Stimulated activated CD8-positive, alpha-beta memory T cell treated with anti-CD3 and anti-CD28 coated beads, Interleukin-2, amount 100 ng/mL, for 1 hour (primary cell): ENCODE measurements around the gene FAM83D.
"Not testable (repeated sequence)": the region's sequence is repeated elsewhere in the genome, so short reads cannot be mapped to it uniquely, and the experiment has no call there.

ENCODE experiments used
- DNase-seq, 2 donors: peaks; one replicate each; pipeline ENCODE4 v3.0.0-alpha.2; 2020; ENCODE audit warnings: low read depth in 2 of 2

FAM83D gene

DNA sequence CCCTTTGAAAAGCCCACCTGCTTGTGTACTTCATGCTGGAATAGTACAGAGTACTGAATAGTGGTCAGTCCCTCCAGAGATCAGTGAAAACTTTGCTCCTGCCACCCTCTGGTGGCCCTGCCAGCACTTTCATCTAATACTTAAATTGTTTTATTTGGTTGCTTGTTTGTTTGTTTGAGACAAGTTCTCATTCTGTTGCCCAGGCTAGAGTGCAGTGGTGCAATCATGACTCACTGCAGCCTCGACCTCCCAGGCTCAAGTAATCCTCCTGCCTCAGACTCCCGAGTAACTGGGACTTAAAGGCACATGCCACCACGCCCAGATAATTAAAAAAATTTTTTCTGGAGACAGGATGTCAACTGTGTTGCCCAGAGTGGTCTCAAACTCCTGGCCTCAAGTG, 9.1 kb downstream of the FAM83D start:
- DNase-seq = no peak

DNA sequence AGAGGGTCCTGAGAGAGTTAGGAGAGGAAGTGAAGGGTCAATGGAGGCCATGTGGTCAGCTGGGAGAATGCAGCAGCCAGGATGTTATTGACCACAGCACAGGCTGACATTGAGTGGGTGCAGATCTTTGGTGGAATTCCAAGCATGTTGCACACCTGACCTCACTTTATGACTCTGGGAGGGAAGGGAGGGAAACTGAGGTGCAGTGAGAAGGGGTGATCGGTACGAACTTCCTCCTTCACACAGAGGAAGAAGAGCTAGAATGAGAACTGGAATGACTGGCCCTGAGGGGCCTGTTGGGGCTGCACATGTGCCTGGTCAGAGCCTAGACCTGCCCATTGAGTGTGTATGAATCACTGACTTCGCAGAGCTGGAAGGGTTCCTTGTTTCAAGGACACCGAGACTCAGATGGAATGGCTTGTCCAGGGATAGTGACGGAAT, 9.8 kb downstream of the FAM83D start:
- DNase-seq = no peak

DNA sequence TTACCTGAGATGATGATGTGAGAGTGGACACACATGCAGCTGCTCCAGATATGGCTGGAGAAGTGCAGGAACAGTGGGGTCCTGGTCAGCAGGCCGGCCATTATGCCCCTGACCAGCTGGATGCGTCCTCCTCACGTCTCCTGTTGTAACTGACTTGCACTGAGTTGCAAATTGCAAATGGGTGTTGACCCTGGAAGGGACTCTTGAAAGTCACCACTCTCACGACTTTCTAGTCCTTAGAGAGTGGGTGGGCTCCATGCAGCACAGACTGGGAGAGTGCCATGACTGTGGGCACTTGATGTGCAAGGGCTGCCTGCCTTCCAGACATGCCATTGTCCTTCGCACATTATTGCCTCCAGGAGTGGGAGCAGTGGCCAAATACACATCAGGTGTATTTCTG, 10.8 kb downstream of the FAM83D start:
- no peak for DNase-seq

DNA sequence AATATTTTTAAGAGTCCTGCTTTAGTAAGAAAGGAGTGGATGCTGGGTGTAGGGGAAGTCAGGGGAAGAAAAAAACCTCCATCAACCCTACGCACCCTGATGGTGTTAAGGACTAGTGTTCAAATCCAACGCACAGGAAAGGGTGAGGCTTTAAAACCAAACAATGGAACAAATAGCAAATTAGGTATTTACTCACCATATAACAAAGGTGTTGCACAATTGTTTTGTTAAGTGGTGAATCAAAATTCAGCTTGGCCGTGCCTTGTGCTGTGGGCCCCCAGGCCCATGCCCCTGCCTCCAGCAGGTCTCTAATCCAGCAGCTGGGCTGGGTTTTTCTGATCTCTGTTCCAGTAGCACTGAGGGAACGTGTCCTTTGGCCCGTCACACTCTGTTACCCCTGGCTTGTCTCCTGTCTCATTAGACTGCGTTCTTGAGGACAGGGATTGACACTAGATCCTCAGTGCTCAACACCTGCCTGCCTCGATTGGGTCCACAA, 11.8 kb downstream of the FAM83D start:
- no peak for DNase-seq

DNA sequence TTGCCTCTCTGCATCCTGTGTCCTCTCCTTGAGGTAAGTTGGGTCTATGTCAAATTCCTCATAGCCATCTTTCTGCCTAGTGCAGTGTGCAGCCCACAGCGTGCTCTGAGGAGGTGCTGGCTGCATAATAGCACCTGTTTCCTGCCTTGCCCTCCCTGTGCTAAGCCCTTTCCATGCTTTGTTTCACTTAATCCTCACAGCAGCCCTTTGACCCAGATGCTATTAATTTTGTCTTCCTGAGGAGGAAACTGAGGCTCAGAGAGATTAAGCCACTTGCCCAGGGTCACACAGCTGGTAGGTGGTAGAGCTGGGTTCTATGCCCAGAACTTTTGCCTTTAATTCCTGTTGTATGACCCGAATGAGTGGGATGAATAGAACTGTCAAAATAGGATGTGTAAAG, 13.5 kb downstream of the FAM83D start:
- no peak for DNase-seq

DNA sequence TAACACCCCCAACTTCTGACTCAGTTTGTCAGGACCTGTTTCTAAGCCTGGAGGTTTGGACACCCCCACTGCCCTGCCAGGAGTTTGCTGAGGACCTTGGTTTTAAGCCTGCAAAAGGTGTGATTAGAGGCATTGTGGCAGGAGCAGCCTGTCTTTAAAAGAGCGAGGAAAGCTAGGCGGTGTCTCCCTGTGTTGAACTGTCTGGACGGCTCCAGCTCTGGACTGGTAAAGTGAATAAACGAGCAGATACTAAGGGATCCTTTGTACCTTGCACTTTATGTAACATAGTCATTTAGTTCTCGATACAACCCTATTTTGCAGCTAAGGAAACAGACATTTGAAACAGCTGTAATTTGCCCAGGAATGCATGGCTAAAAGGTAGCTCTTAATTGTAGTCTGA, 14.4 kb downstream of the FAM83D start:
- DNase-seq = no peak

DNA sequence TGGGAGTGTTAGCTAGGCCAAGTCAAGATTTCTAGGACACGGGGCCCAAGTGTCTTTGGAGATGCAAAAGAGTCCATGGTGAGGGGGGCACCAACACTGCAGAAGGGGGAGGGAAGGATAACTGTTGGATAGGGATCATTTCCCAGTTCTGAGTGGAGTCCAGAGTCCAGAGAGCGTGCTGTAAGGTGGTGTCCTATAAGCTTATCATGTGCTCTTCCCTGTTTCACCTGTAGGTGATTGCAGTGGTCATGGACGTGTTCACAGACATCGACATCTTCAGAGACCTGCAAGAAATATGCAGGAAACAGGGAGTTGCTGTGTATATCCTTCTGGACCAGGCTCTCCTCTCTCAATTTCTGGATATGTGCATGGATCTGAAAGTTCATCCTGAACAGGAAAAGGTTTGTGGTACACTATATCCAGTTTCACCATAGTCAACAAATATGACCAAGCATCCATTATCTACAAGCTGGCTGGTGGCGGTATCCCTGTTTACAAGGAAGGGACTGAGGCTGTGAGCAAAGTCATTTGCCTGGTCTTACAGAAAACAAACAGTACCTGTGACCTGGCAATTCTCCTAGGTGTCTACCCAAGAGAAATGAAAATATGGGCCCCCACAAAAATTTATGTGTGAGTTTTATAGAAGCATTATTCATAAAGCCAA, 15.6 kb downstream of the FAM83D start:
- no peak for DNase-seq

DNA sequence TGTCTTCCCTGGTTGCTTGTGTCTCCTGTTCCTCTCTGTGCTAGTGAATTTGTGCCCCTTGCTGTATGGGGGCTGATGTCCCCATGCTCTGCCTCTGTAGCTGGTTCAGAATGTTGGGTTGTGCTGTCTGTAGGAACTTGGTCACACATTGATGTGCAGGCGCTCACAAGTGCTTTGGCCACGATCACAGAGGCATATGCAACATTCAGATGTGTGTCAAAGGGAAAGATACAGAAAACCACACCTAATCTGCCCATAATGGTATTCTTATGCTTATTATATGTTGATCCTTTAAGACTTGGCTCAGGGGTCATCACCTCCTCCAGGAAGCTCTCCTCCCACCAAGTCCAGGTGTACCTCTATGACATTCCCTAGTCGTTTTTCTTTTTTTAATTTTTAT, 18.8 kb downstream of the FAM83D start:
- no peak for DNase-seq

DNA sequence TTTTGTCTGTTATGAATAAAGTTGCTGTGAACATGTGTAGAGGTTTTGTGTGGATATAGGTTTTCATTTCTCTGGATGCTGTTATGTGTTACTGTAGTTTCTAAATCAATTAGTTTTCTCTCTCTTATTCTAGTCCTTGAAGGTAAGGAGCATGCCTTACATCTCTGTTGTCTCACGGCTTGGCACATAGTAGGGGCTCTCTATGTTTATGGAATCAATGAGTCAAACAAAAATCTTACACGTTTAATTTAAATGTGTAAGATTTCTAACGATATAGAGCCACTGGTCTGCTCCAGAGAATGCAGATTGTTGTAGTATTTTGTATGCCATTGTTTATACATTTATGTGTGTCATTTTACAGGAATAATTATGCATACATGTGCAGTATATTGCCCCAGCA, 20.6 kb downstream of the FAM83D start:
- DNase-seq = no peak

DNA sequence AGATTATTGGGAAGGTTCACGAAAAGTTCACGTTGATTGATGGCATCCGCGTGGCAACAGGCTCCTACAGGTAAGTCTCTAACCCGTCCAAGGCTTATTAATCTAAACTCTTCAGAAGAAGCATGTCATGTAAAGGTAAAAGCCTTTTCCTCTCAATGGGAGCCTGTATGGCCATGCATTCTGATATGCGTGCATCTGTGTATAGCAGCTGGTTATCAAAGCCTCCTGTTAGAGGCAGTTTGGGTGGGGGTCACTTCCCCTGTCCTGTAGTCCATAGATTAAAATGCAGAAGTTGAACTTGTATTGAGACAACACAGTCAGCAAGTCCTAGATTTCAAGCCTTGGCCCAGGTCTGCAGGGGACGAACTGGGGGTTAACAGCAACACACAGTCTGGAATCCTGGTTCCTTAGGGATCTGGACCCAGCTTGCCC, 21.7 kb downstream of the FAM83D start:
- no peak for DNase-seq

DNA sequence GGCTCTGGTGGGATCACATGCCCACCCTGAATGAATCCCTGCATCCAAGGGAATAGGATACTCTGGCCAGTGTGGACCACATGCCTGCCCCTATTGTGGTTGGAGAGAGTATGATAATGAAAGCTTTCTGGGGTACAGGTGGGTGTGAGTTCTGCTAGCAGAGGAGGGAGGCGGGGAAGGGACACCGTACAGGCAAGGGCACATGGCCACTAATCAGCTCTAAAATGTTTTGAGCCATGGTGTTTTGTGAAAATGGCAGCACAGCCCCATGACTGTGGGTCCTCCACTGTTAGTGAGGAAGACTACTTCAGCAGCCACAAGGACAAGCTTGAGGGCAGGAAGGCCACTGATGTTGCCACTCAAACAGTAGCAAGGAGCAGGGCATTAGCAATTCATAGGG, 24.0 kb downstream of the FAM83D start:
- DNase-seq = no peak

DNA sequence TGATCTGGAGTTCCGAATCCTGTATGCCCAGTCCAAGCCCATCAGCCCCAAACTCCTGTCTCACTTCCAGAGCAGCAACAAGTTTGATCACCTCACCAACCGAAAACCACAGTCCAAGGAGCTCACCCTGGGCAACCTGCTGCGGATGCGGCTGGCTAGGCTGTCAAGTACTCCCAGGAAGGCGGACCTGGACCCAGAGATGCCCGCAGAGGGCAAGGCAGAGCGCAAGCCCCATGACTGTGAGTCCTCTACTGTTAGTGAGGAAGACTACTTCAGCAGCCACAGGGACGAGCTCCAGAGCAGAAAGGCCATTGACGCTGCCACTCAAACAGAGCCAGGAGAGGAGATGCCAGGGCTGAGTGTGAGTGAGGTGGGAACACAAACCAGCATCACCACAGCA, 25.4 kb downstream of the FAM83D start:
- no peak for DNase-seq

DNA sequence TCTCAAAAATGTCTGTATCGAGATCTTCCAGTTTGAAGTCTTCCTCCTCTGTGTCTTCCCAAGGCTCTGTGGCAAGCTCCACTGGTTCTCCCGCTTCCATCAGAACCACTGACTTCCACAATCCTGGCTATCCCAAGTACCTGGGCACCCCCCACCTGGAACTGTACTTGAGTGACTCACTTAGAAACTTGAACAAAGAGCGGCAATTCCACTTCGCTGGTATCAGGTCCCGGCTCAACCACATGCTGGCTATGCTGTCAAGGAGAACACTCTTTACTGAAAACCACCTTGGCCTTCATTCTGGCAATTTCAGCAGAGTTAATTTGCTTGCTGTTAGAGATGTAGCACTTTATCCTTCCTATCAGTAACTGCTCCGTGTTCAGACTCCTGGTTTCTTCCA, 25.9 kb downstream of the FAM83D start:
- DNase-seq = no peak

DNA sequence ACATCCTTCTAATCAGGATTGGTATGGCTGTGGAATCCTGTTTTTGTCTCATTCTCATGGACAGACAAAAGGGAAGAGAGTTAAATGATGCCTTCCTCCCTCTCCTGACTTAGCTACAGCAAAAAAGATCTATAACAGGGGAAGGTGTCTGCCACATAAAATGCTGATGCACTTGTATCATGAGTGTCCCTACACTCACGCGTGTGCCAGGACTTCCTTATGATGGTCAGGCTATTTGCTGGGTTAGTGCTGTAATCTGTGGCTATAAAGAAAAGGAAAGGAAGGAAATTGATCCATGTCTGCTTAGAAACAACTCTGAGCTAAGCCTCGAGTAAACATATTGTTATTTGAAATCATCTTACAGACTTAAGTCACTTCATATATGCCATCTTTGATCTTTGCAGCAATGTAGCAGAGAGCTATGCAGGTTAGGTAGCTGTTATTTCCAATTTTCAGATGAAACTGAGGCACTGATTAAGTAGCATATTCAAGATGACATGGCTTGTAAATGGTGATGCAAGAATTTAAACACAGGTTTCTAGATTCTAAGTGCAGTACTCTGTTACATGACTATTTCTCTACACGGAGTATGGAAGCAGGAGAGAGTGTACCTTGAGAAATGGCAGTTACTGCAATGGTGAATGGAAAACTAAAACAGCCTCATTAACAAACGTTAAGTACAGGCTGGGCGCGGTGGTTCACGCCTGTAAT, 27.6 kb downstream of the FAM83D start:
- DNase-seq = no peak

DNA sequence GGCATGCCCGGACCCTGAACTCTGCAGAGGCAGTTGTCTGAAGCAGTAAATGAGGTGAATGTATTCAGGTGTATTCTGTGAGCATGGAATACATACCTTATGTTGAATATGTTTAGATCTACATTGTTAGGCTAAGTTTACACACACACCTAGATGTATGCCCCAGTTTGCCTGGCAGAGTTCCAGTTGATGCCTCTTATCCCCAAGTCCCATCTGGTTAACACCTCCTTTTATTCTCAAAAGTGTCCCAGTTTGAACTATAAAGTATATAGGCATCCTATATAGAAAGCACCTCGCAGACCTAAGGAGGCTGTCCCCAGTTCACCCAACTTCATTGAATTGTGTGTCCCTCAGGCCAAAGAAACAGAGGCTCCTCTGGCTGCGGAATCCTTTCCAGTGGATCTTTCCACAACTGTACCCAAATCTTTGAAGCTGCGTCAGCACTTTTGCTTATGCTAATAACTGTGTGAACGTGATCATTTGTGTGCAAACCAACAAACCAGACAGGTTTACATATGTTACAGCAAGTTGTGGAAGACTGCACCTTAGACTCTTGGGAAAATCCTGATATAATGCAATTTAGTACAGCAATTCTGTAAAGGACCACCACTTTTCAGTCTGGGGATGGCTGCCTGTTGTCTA, 31.1 kb downstream of the FAM83D start:
- DNase-seq = no peak

DNA sequence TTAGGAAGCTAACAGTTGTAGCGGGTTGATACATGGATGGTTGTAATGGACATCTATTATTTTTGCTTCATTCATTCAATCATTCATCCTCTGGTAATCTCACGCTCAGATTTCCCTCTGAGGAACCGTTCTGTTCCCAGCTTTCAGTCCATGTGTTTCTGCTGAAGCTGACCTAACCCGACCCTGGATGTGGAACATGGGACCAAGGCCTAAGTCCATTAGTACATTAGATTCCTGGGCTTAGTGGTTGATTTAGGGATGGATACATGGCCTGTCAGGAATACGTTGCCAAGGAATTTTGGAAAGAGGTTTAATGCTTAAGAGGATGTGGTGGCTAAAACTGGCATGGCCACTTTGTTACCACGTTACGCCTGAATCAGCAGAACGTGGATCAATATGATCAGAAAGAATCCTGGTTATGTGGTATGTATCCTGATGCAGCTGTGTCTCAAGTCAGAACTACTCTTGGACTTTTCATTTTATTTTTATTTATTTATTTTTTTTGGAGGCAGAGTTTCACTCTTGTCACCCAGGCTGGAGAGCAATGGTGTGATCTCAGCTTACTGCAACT, 31.8 kb downstream of the FAM83D start:
- DNase-seq = no peak

DNA sequence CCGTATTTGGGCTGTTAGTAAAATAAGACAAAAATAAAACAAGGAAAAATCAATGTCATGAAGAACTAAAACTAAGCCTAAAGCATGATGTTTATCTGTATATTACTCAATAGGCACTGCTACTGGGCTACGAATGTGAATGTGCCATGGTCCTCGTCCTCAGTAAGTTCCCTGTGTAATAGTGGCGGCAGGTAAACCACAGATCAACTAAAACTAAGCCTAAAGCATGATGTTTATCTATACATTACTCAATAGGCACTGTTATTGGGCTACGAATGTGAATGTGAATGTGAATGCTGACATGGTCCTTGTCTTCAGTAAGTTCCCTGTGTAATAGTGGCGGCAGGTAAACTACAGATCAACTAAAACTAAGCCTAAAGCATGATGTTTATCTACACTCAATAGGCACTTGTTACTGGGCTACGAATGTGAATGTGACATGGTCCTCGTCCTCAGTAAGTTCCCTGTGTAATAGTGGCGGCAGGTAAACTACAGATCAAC, 34.0 kb downstream of the FAM83D start:
- DNase-seq = not testable (repeated sequence)

DNA sequence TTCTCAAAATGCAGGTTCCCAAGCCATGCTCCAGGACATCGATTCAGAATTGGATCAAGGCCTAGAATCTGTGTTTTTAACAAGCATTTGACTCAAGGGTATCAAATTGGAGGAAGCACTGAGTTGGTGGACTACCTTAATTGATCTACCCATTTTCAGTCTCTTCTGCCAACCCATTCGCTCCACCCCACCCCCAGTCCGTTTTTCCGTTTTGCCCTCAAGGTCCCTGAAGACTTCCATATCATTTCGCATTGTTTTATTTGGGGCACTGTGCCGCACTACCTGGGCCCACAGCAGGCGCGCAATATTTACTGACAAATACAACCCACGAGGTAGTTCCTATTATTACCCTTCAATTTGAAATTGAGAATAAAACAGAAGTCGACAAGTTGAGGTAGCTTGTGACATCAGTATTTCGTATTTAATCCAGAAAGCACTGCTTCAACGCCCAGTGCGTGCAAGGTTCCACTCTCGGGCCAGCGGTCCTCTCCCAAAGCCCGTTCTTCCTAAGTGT, 35.4 kb downstream of the FAM83D start:
- no peak for DNase-seq

DNA sequence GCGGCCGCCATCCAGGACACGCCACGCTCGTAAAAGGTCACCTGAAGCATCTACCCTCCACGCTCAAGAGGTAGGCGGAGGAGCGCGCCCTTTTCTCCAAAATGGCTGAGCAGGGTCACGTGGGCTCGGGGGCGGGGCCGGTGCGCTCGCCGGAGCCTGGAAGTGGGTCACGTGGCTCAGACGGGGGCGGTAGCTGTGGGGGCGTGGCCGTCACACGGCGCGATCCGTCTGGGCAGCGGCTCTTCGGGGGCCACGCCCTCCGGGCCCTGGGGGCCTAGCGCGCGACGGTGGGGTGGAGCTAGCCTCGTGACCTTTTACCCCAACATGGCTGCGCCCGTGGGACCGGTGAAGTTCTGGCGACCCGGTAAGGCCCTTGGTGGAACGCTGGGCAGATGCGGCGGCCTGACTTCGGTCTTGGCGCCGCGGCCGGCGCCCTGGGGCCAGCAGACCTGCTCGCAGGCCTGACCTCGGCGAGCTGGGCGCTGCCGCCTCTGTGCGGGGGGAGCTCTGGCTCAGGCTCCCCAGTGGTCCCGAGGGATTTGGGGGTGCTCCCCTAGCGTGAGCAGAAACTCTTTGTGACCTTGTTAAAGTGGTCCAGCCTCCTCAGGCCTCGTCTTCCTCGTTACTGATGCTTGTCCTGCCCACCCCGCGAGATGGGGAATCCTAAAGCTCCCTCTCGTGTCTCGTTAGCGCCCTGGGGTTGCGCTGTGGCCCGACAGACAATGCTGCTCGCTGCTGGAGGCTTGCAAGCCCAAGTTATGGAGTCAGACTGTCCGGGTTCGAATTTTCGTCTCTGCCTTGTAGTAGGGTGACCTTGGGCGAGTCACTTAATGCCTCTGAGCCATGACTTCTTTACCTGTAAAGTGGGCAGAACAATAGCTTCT, 36.1 kb downstream of the FAM83D start, which contains the start of gene DHX35:
DHX35 (plus strand) TSS at position 301 of the 884 bp plus-strand sequence; CDS start at position 325, 24 bp downstream.
- DNase-seq = peak; percentile 95 to 96

DNA sequence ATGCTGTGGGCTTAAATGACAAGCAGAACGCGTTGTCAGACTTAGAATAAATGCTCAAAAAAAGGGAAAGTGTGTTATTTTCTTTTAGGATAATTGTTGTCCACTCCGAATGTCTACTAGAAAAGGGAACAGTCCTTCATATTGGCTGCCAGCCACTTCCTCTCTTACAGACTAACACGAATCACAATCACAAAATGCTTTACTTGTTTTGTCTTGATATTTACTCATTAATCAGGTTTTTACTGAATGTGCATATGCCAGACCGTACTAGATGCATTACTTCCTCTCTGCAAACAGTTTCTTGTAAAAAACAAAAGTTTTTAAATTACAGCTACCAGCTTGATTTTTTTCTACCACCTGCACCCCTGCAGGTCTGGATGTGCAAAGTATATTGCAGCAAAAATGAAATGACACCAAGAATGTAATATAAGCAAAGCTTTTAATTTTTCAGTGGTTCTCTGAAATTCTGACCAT, 36.7 kb downstream of the FAM83D start:
- DNase-seq = no peak

DNA sequence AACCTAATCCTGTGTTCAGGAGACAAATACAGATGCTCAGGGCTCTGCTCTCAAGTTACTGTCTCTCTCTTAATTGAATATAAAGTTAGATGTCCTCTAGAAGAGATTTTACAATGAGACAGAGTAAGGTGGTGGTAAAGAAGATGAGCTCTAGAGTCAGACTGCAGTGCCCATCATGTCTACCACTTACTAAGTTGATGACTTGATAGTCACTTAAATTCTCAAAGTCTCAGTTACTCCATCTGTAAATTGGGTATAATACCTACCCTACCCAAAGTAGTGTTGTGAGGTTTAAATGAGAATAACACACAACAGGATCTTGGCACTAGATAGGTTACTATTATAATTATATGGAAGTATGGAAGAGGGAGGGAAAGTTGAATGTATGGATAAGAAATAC, 37.5 kb downstream of the FAM83D start:
- no peak for DNase-seq
